IMR-90 (cell line): Measurements from ENCODE around the gene KRT33A. TPM values are rescaled to one million over a fixed set of nuclear protein-coding genes. Genes with fewer than 3 reads are reported as not detected.

Experiments
- ATAC-seq: fragments of 200-7000 bp; cut with Tn5 transposase; 2 replicates; pipeline ENCODE4 v1.9.1; 2020; ENCODE audit warnings: low read depth, mild to moderate bottlenecking, moderate library complexity
- BruUV-seq: library from RNA; stranded (reverse); fragments of 400-500 nt; replicated peaks from 2 replicates; lab custom pipeline; 2021; lab: Mats Ljungman, UMichigan
- CTCF ChIA-PET: fragments of 300-600 bp; formaldehyde crosslinking; extraction: SDS; loops from one replicate; lab custom pipeline; 2021; ENCODE audit warnings: antibody characterized with exemption; lab: Yijun Ruan, JAX
- POLR2A ChIA-PET: fragments of 300-600 bp; sonication (Branson Sonifier 250); formaldehyde crosslinking; loops from one replicate; lab custom pipeline; 2022; ENCODE audit warnings: antibody characterized with exemption; ENCODE audit not compliant: unreplicated experiment; lab: Charles Lee
- DNase-seq: peaks from one replicate; pipeline ENCODE4 v3.0.0; 2013
- H2AFZ ChIP-seq: replicated peaks from 2 replicates; pipeline ENCODE3; 2013; ENCODE audit warnings: low read length, mild to moderate bottlenecking; ENCODE audit not compliant: poor library complexity
- H2AK5ac ChIP-seq: 2 replicates; pipeline ENCODE4 v1.6.1; 2013; ENCODE audit warnings: low read depth, low read length, inconsistent platforms
- H2AK9ac ChIP-seq: replicated peaks from 2 replicates; pipeline ENCODE3; 2013; ENCODE audit warnings: mild to moderate bottlenecking, low read depth, low read length, moderate library complexity; ENCODE audit not compliant: poor library complexity
- H2BK120ac ChIP-seq: 2 replicates; pipeline ENCODE4 v1.6.1; 2013; ENCODE audit warnings: low read depth, low read length, inconsistent platforms
- H2BK15ac ChIP-seq: 3 replicates; pipeline ENCODE4 v1.6.1; 2013; ENCODE audit warnings: low read depth, low read length, inconsistent platforms
- H2BK20ac ChIP-seq: 2 replicates; pipeline ENCODE4 v1.6.1; 2013; ENCODE audit warnings: low read depth, mild to moderate bottlenecking, inconsistent platforms, low read length, moderate library complexity
- H2BK5ac ChIP-seq: 2 replicates; pipeline ENCODE4 v1.6.1; 2013; ENCODE audit warnings: mild to moderate bottlenecking, low read depth, low read length, inconsistent platforms; ENCODE audit not compliant: poor library complexity, severe bottlenecking
- H3K14ac ChIP-seq: replicated peaks from 2 replicates; pipeline ENCODE4 v1.6.1; 2013; ENCODE audit warnings: low read depth, low read length, inconsistent platforms
- H3K18ac ChIP-seq: 2 replicates; pipeline ENCODE4 v1.6.1; 2013; ENCODE audit warnings: low read depth, low read length, control low read depth
- H3K23ac ChIP-seq: 2 replicates; pipeline ENCODE4 v1.6.1; 2013; ENCODE audit warnings: low read depth, low read length, inconsistent platforms
- H3K27ac ChIP-seq: 2 replicates; pipeline ENCODE4 v1.5.1; 2013; ENCODE audit warnings: mild to moderate bottlenecking, control low read depth, low read length; ENCODE audit not compliant: insufficient read depth
- H3K27me3 ChIP-seq: 2 replicates; pipeline ENCODE4 v1.6.1; 2013; ENCODE audit warnings: low read length; ENCODE audit not compliant: control insufficient read depth, insufficient read depth
- H3K36me3 ChIP-seq: 2 replicates; pipeline ENCODE4 v1.6.1; 2013; ENCODE audit warnings: low read length, mixed read lengths; ENCODE audit not compliant: control insufficient read depth, insufficient read depth
- H3K4ac ChIP-seq: 2 replicates; pipeline ENCODE4 v1.6.1; 2013; ENCODE audit warnings: low read depth, low read length, inconsistent platforms
- H3K4me1 ChIP-seq: 2 replicates; pipeline ENCODE4 v1.6.1; 2013; ENCODE audit warnings: low read length, mixed read lengths; ENCODE audit not compliant: control insufficient read depth, insufficient read depth
- H3K4me2 ChIP-seq: 2 replicates; pipeline ENCODE4 v1.6.1; 2013; ENCODE audit warnings: low read depth, mild to moderate bottlenecking, control low read depth, low read length, moderate library complexity
- H3K4me3 ChIP-seq: 2 replicates; pipeline ENCODE4 v1.5.1; 2013; ENCODE audit warnings: low read depth, mild to moderate bottlenecking, control low read depth, low read length, moderate library complexity; ENCODE audit not compliant: insufficient read depth
- H3K56ac ChIP-seq: 2 replicates; pipeline ENCODE4 v1.6.1; 2013; ENCODE audit warnings: low read length, inconsistent platforms; ENCODE audit not compliant: insufficient read depth; ENCODE audit errors: extremely low read depth
- H3K79me1 ChIP-seq, 2 experiments: 2 replicates each; pipeline ENCODE4 v1.6.1; 2013; ENCODE audit warnings: low read length in 2 of 2, inconsistent platforms in 1 of 2, low read depth in 1 of 2
- H3K9ac ChIP-seq: 2 replicates; pipeline ENCODE4 v1.6.1; 2013; ENCODE audit warnings: low read depth, low read length, control low read depth
- H3K9me1 ChIP-seq: 2 replicates; pipeline ENCODE4 v1.6.1; 2013; ENCODE audit warnings: low read length, inconsistent platforms; ENCODE audit not compliant: insufficient read depth
- H3K9me3 ChIP-seq: 2 replicates; pipeline ENCODE4 v1.6.1; 2013; ENCODE audit warnings: low read length; ENCODE audit not compliant: control insufficient read depth, insufficient read depth
- H4K20me1 ChIP-seq: 2 replicates; pipeline ENCODE4 v1.6.1; 2013; ENCODE audit warnings: low read length, inconsistent platforms; ENCODE audit not compliant: insufficient read depth
- H4K5ac ChIP-seq: 2 replicates; pipeline ENCODE4 v1.6.1; 2013; ENCODE audit warnings: mild to moderate bottlenecking, low read depth, low read length, control low read depth
- H4K8ac ChIP-seq, 2 experiments: 2 replicates each; pipeline ENCODE4 v1.6.1; 2013; ENCODE audit warnings: low read depth in 2 of 2, low read length in 2 of 2, control low read depth in 1 of 2, inconsistent platforms in 1 of 2
- H4K91ac ChIP-seq: 2 replicates; pipeline ENCODE4 v1.6.1; 2013; ENCODE audit warnings: low read depth, low read length, inconsistent platforms; ENCODE audit not compliant: insufficient read depth
- BHLHE40 ChIP-seq: fragments of 150-350 bp; IDR thresholded peaks from 2 replicates; pipeline ENCODE4 v1.6.1; 2016; ENCODE audit warnings: mild to moderate bottlenecking, low read depth, low read length
- CEBPB ChIP-seq: IDR thresholded peaks from 2 replicates; pipeline ENCODE4 v1.6.1; 2012; ENCODE audit warnings: low read depth, low read length, improper control_type of control experiment
- CHD1 ChIP-seq: IDR thresholded peaks from 2 replicates; pipeline ENCODE4 v1.6.1; 2012; ENCODE audit warnings: low read depth, low read length, improper control_type of control experiment
- CTCF ChIP-seq: conservative IDR thresholded peaks from 2 replicates; pipeline ENCODE4 v1.5.1; 2012; ENCODE audit warnings: mild to moderate bottlenecking, low read depth, low read length, improper control_type of control experiment
- ELK1 ChIP-seq: fragments of 150-350 bp; IDR thresholded peaks from 2 replicates; pipeline ENCODE4 v1.6.1; 2016; ENCODE audit warnings: low read depth, mild to moderate bottlenecking, low read length, moderate library complexity, borderline replicate concordance
- FOS ChIP-seq: fragments of 150-350 bp; IDR thresholded peaks from 2 replicates; pipeline ENCODE4 v1.6.1; 2016; ENCODE audit warnings: low read depth, low read length
- MAFK ChIP-seq: IDR thresholded peaks from 2 replicates; pipeline ENCODE4 v1.6.1; 2012; ENCODE audit warnings: low read depth, low read length, improper control_type of control experiment
- MAZ ChIP-seq: IDR thresholded peaks from 2 replicates; pipeline ENCODE4 v1.6.1; 2012; ENCODE audit warnings: low read depth, mild to moderate bottlenecking, low read length, improper control_type of control experiment, moderate library complexity, borderline replicate concordance
- MXI1 ChIP-seq: IDR thresholded peaks from 2 replicates; pipeline ENCODE4 v1.6.1; 2012; ENCODE audit warnings: low read depth, mild to moderate bottlenecking, low read length, moderate library complexity, borderline replicate concordance
- NFE2L2 ChIP-seq: fragments of 150-350 bp; IDR thresholded peaks from 2 replicates; pipeline ENCODE4 v1.6.1; 2016; ENCODE audit warnings: low read depth, mild to moderate bottlenecking, low read length
- POLR2A ChIP-seq: IDR thresholded peaks from 2 replicates; pipeline ENCODE4 v1.6.1; 2012; ENCODE audit warnings: mild to moderate bottlenecking, low read depth, low read length
- RAD21 ChIP-seq: IDR thresholded peaks from 2 replicates; pipeline ENCODE4 v1.6.1; 2012; ENCODE audit warnings: low read length, improper control_type of control experiment
- RCOR1 ChIP-seq: IDR thresholded peaks from 2 replicates; pipeline ENCODE4 v1.6.1; 2012; ENCODE audit warnings: mild to moderate bottlenecking, low read length, improper control_type of control experiment; ENCODE audit not compliant: insufficient replicate concordance
- RFX5 ChIP-seq: IDR thresholded peaks from 2 replicates; pipeline ENCODE4 v1.8.0; 2012; ENCODE audit warnings: low read depth, mild to moderate bottlenecking, low read length, moderate library complexity
- SMC3 ChIP-seq: fragments of 150-350 bp; IDR thresholded peaks from 2 replicates; pipeline ENCODE4 v1.6.1; 2016; ENCODE audit warnings: low read depth, mild to moderate bottlenecking, antibody characterized with exemption, low read length, moderate library complexity
- USF2 ChIP-seq: fragments of 150-350 bp; IDR thresholded peaks from 2 replicates; pipeline ENCODE4 v1.6.1; 2017; ENCODE audit warnings: mild to moderate bottlenecking, antibody characterized with exemption, low read length, low read depth
- dilution Hi-C: fragments of 300-500 bp; cut with HindIII; formaldehyde crosslinking; loops from one replicate; pipeline ENCODE4 v1.14.3; 2018; ENCODE audit warnings: low sequenced_read_pairs; ENCODE audit not compliant: unreplicated experiment
- in situ Hi-C: fragments of 300-500 bp; cut with MboI; formaldehyde crosslinking; loops from 3 replicates; pipeline ENCODE4 v1.14.3; 2019; ENCODE audit warnings: low sequenced_read_pairs, inconsistent platforms, mixed read lengths
- intact Hi-C: fragments of 100-400 bp; cut with micrococcal nuclease; formaldehyde crosslinking; loops from 2 replicates; pipeline ENCODE4 v1.10.0; 2022
- polyA plus RNA-seq, 3 experiments: library from polyadenylated mRNA; depleted of rRNA; stranded (reverse); fragments of >200 nt; gene quantifications; 2 replicates each; pipeline ENCODE4 v1.2.3, GENCODE V29; 2012; ENCODE audit warnings: low replicate concordance in 1 of 3
- total RNA-seq: library from RNA; depleted of rRNA; stranded (reverse); fragments of >200 nt; gene quantifications from 2 replicates; pipeline ENCODE4 v1.2.3, GENCODE V29; 2012

The KRT33A gene
- total and polyA plus RNA-seq, 2 of the 4 experiments (the other 2 are of a cell fraction) = not detected

GRCh38 chr17:41366070-41366469 is 15.4 kb upstream of the KRT33A start:
- dilution Hi-C loops (no loop called here), in situ Hi-C loops (no loop called here), intact Hi-C loops (no loop called here)
- no peaks in the 10 kb centered on the region for H3K9me3 ChIP-seq
- H2AK9ac ChIP-seq = no peak overlapping the region
- H2BK20ac ChIP-seq = peak overlapping the region; percentile 39
- H4K8ac ChIP-seq = no peak overlapping the region
- H2BK120ac ChIP-seq = no peak overlapping the region
- ATAC-seq (no peak), DNase-seq (no peak)
- peak overlapping the region; percentile 54; the same call in 1 of the 2 replicates for H4K5ac ChIP-seq
- H3K36me3 ChIP-seq = no peaks in the 10 kb centered on the region
- peak overlapping the region; percentile 24; the same call in 1 of the 2 replicates for H3K18ac ChIP-seq
- no peak overlapping the region for H3K4me2 ChIP-seq
- no peak overlapping the region for H4K91ac ChIP-seq
- H3K4ac ChIP-seq = no peak overlapping the region
- H2BK5ac ChIP-seq = peak overlapping the region; percentile 57
- no peaks in the 10 kb centered on the region for H3K27me3 ChIP-seq
- no peak overlapping the region for H3K4me3 ChIP-seq
- peaks cover 8% of the 10 kb centered on the region; the same call in 1 of the 2 replicates for H3K4me1 ChIP-seq
- TF ChIP-seq BHLHE40 = no peak
- TF ChIP-seq POLR2A = no peak
- no peak for TF ChIP-seq NFE2L2
- no peak for TF ChIP-seq RFX5
- no peak for TF ChIP-seq MAFK
- TF ChIP-seq CTCF = no peak
- TF ChIP-seq FOS = no peak
- no peak for TF ChIP-seq SMC3
- no peak for TF ChIP-seq MAZ
- TF ChIP-seq USF2 = no peak
- no peak for TF ChIP-seq RCOR1
- no peak for TF ChIP-seq MXI1
- TF ChIP-seq RAD21 = no peak
- TF ChIP-seq CHD1 = no peak
- TF ChIP-seq CEBPB = no peak
- TF ChIP-seq ELK1 = no peak
- no peaks in the 10 kb centered on the region for H3K9me1 ChIP-seq
- no peak overlapping the region for H3K14ac ChIP-seq
- H2AK5ac ChIP-seq = no peak overlapping the region
- no peak overlapping the region for H3K56ac ChIP-seq
- POLR2A ChIA-PET = no interaction called here
- no peaks in the 10 kb centered on the region for H4K20me1 ChIP-seq
- H3K23ac ChIP-seq = no peak overlapping the region
- no peaks in the 10 kb centered on the region for H3K79me1 ChIP-seq
- H3K9ac ChIP-seq = no peak overlapping the region
- CTCF ChIA-PET = no interaction called here
- no peak overlapping the region for H2BK15ac ChIP-seq
- no peak overlapping the region for H2AFZ ChIP-seq
- no peak overlapping the region for H3K27ac ChIP-seq
- BruUV-seq = no TSS peak
